Transverse colon (tissue), 4 donors: ENCODE measurements around the gene SHE.

ENCODE experiments used
- POLR2A ChIP-seq: fragments of 450-650 bp; IDR thresholded peaks from one replicate; pipeline ENCODE4 v1.6.1; 2016; ENCODE audit warnings: antibody characterized with exemption, mild to moderate bottlenecking, moderate library complexity
- POLR2AphosphoS5 ChIP-seq, 3 donors: sonication (generic); formaldehyde crosslinking; IDR thresholded peaks; one replicate each; pipeline ENCODE4 v1.6.1; 2016; ENCODE audit warnings: antibody characterized with exemption in 3 of 3
- TF ChIP-seq, protein P1 (sequence below), 5 experiments: fragments of 200-600 bp in 3 of 5; fragments of 450-650 bp in 2 of 5; sonication (generic) in 3 of 5; IDR thresholded peaks; 1 replicate in 2 of 5; 2 replicates in 3 of 5; pipeline ENCODE4 v1.5.1; 2016 to 2017; ENCODE audit warnings: antibody characterized with exemption in 5 of 5, inconsistent platforms in 3 of 5, mild to moderate bottlenecking in 2 of 5, moderate library complexity in 1 of 5

DNA sequence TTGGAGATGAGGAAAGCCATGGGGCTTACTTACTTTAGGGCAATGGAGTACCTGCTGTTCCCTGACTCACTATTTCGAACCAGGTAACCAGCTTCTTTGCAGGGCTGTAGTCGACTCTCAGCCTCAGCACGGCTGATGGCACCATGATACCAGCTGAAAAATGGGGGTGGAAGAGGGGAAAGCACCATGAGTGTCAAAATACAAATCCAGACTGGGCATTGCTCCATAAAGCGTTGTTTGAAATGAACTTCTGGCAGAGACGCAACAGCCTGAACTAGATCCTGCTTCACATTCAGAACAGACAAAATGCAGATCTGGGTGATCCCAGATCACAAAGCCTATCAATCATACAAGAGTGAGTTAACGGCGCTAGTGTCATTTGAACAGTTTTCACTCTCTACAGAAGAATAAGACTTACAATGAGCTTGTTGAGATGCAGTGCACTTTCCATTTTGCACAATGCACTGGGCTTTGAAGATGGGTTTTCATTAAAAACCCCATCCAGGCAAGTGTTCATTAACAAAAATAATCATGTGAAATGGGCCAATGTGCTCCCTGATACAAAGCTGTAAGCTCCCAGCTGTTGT, 16.2 kb downstream of the SHE start:
- no peak for TF ChIP-seq POLR2A
- no peak for TF ChIP-seq POLR2AphosphoS5 (IDR thresholded peaks at IDR 0.05)
- TF ChIP-seq, protein P1, sequence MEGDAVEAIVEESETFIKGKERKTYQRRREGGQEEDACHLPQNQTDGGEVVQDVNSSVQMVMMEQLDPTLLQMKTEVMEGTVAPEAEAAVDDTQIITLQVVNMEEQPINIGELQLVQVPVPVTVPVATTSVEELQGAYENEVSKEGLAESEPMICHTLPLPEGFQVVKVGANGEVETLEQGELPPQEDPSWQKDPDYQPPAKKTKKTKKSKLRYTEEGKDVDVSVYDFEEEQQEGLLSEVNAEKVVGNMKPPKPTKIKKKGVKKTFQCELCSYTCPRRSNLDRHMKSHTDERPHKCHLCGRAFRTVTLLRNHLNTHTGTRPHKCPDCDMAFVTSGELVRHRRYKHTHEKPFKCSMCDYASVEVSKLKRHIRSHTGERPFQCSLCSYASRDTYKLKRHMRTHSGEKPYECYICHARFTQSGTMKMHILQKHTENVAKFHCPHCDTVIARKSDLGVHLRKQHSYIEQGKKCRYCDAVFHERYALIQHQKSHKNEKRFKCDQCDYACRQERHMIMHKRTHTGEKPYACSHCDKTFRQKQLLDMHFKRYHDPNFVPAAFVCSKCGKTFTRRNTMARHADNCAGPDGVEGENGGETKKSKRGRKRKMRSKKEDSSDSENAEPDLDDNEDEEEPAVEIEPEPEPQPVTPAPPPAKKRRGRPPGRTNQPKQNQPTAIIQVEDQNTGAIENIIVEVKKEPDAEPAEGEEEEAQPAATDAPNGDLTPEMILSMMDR (IDR thresholded peaks at IDR 0.05), result no peak
